ENCODE data around the gene ARID1B. TPM values are rescaled to one million over a fixed set of nuclear protein-coding genes. Genes with fewer than 3 reads are reported as not detected.

The ARID1B gene
- total and polyA plus RNA-seq, 2 experiments from 2014 or later, result 32.9 to 67.0 TPM

DNA sequence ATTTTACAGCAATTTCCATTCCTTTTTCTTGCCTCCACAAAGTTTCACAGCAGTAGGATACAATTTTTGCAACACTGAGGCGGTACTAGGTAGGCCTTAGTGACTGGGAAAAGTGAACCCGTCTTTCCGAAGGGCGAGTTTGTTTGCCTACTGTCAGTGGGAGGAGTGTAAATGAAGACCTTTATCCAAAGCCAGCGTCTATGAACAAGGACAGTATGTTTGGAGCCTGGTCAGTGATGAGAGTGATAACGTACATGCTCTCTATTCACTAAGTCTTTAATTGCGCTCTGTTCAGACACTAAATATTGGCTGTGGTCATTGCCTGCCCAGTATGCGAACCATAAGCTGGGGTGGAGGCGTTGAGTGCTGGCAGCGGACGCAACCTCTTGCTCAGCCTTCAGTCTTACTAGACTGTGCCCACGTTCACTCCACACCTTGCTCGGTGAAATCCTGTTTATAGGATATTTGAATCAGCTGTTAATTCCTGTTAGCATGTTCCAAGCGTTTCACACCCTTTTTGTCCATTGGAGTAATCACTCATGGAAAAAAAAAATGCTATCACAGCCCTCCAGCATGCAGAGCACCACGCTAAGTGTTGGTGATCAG, 400.7 kb downstream of the ARID1B start:
- no peaks in the 10 kb centered on the region for H3K36me3 ChIP-seq (replicated peaks; ENCODE audit: insufficient read depth, low read depth)
- H3K27ac ChIP-seq, result no peak overlapping the region
- no peaks in the 10 kb centered on the region for H3K9me3 ChIP-seq (ENCODE audit: low read depth)
- TF ChIP-seq, protein P1, sequence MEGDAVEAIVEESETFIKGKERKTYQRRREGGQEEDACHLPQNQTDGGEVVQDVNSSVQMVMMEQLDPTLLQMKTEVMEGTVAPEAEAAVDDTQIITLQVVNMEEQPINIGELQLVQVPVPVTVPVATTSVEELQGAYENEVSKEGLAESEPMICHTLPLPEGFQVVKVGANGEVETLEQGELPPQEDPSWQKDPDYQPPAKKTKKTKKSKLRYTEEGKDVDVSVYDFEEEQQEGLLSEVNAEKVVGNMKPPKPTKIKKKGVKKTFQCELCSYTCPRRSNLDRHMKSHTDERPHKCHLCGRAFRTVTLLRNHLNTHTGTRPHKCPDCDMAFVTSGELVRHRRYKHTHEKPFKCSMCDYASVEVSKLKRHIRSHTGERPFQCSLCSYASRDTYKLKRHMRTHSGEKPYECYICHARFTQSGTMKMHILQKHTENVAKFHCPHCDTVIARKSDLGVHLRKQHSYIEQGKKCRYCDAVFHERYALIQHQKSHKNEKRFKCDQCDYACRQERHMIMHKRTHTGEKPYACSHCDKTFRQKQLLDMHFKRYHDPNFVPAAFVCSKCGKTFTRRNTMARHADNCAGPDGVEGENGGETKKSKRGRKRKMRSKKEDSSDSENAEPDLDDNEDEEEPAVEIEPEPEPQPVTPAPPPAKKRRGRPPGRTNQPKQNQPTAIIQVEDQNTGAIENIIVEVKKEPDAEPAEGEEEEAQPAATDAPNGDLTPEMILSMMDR (IDR thresholded peaks at IDR 0.05; ENCODE audit: poor library complexity), result no peak
- TF ChIP-seq EZH2 (IDR thresholded peaks at IDR 0.05; ENCODE audit: borderline replicate concordance) (no peak), EZH2phosphoT487 (IDR thresholded peaks at IDR 0.05; ENCODE audit: low read depth, severe bottlenecking, unreplicated experiment) (no peak)
- H4K20me1 ChIP-seq (ENCODE audit: insufficient read depth, poor library complexity, severe bottlenecking), result peaks cover 3% of the 10 kb centered on the region
- no peaks in the 10 kb centered on the region for H3K27me3 ChIP-seq
- H3K4me1 ChIP-seq (ENCODE audit: insufficient read depth), result peaks cover 8% of the 10 kb centered on the region
- H3K9me2 ChIP-seq (replicated peaks; ENCODE audit: insufficient read depth), result no peaks in the 10 kb centered on the region
- no peak overlapping the region for H3K4me3 ChIP-seq
- H3K4me2 ChIP-seq, result no peak overlapping the region
- no peak for DNase-seq (ENCODE audit: low spot score)
- no peak overlapping the region for H2AFZ ChIP-seq
- WGBS (ENCODE audit: low lambda C conversion rate, missing lambda C conversion rate), result 93% methylated on average over 15 of the region's 15 CpGs
- H3K79me2 ChIP-seq, result no peaks in the 10 kb centered on the region

DNA sequence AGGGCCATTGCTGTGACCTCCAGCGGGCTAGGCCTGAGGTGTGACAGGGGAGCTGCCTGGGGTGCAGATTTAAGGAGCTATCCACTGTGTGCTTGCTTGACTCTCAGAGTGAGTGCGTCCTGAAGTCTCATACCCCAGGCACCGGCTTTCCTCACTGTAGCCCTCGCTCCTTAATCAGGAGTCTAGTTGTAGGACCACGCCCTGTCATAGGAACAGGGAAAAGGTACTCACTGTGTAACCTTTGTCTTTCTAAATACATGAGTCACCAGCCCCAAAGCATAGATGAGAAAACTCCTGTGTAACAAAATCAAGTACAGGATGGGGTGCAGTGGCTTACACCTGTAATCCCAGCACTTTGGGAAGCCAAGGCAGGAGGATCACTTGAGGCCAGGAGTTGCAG, 404.5 kb downstream of the ARID1B start:
- TF ChIP-seq, protein P1 (IDR thresholded peaks at IDR 0.05; ENCODE audit: poor library complexity), result no peak
- TF ChIP-seq EZH2 (IDR thresholded peaks at IDR 0.05; ENCODE audit: borderline replicate concordance), result no peak
- no peak for TF ChIP-seq EZH2phosphoT487 (IDR thresholded peaks at IDR 0.05; ENCODE audit: low read depth, severe bottlenecking, unreplicated experiment)
- peak overlapping the region; percentile 41 for H3K4me2 ChIP-seq
- no peak overlapping the region for H2AFZ ChIP-seq
- no peaks in the 10 kb centered on the region for H3K27me3 ChIP-seq
- peak; percentile 64 for DNase-seq (ENCODE audit: low spot score)
- peak overlapping the region; percentile 59 for H3K27ac ChIP-seq
- peaks cover 9% of the 10 kb centered on the region for H3K4me1 ChIP-seq (ENCODE audit: insufficient read depth)
- whole genome bisulfite sequencing (ENCODE audit: low lambda C conversion rate, missing lambda C conversion rate), result 70% methylated on average over 5 of the region's 5 CpGs
- H3K9me2 ChIP-seq (replicated peaks; ENCODE audit: insufficient read depth), result no peaks in the 10 kb centered on the region
- H3K4me3 ChIP-seq, result no peak overlapping the region
- H3K79me2 ChIP-seq, result peaks cover 3% of the 10 kb centered on the region
- no peaks in the 10 kb centered on the region for H3K36me3 ChIP-seq (replicated peaks; ENCODE audit: insufficient read depth, low read depth)
- H4K20me1 ChIP-seq (ENCODE audit: insufficient read depth, poor library complexity, severe bottlenecking), result peaks cover 2% of the 10 kb centered on the region
- H3K9me3 ChIP-seq (ENCODE audit: low read depth), result no peaks in the 10 kb centered on the region

DNA sequence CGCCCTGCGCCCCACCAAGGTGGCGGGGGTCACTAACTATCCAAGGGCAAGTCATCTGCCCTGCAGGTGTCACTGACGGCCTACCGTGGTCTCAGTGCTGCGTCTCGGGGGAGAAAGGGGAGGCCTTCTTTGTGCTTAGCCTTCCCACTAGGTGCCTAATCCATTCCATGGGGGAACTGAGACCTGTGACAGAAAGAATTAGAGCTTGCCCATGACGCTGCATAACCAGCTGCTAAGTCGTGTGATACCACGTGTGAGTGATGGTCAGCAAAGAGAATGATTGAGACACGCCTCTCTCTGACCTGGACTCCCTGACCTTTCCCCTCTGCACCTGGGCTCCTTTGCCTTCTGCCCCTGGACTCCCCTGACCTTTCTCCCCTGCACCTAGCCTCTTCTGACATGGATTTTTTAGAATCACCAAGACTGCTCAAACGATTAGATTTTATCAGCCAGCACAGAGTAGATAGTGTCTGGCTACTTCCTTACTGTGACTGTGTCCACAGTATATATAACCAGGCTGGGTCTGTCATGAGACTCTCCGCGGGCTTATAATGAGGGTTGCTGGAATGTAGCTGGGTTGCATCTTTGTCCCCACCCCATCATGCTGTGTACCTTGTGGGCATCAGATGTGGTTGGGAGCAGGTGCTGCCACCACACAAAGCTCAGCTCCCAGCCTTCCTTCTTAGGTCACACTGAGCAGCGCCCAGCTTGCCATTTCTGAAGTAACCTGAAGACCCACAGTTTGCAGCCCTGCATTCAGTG, 405.5 kb downstream of the ARID1B start:
- Histone ChIP-seq H3K9me3 (ENCODE audit: low read depth) (no peaks in the 10 kb centered on the region), H3K36me3 (replicated peaks; ENCODE audit: insufficient read depth, low read depth) (no peaks in the 10 kb centered on the region), H3K27me3 (no peaks in the 10 kb centered on the region), H3K9me2 (replicated peaks; ENCODE audit: insufficient read depth) (no peaks in the 10 kb centered on the region), H4K20me1 (ENCODE audit: insufficient read depth, poor library complexity, severe bottlenecking) (peaks cover 6% of the 10 kb centered on the region), H2AFZ (no peak overlapping the region), H3K4me1 (ENCODE audit: insufficient read depth) (peaks cover 19% of the 10 kb centered on the region), H3K4me3 (no peak overlapping the region), H3K79me2 (peaks cover 3% of the 10 kb centered on the region), H3K27ac (peak overlapping the region; percentile 59), H3K4me2 (no peak overlapping the region)
- WGBS (ENCODE audit: low lambda C conversion rate, missing lambda C conversion rate), result 83% methylated on average over 15 of the region's 15 CpGs
- no peak for DNase-seq (ENCODE audit: low spot score)
- TF ChIP-seq, protein P1 (IDR thresholded peaks at IDR 0.05; ENCODE audit: poor library complexity), result no peak
- TF ChIP-seq EZH2 (IDR thresholded peaks at IDR 0.05; ENCODE audit: borderline replicate concordance), result no peak
